Measurements from ENCODE around the gene ANKRD7.

- TF ChIP-seq YY1 (IDR thresholded peaks at IDR 0.05) (peak; percentile 54), CTCF (IDR thresholded peaks at IDR 0.05; ENCODE audit: low read depth, low read length, missing input control) (no peak), GABPA (IDR thresholded peaks at IDR 0.05 in 1 of 2, conservative IDR thresholded peaks at IDR 0.05 in 1 of 2) (peak; percentile 39 to 90), SP1 (IDR thresholded peaks at IDR 0.05) (peak; percentile 15), ATF3 (IDR thresholded peaks at IDR 0.05) (no peak), TAF1 (conservative IDR thresholded peaks at IDR 0.05) (peak; percentile 95), REST (IDR thresholded peaks at IDR 0.05) (peak; percentile 94), RAD21 (IDR thresholded peaks at IDR 0.05) (no peak), FOXA1 (IDR thresholded peaks at IDR 0.05) (no peak), MAX (IDR thresholded peaks at IDR 0.05) (peak; percentile 54), JUND (IDR thresholded peaks at IDR 0.05) (no peak), ZBTB33 (IDR thresholded peaks at IDR 0.05) (peak; percentile 99), RXRA (IDR thresholded peaks at IDR 0.05) (no peak)
Measured at GRCh38 chr7:118183786-118184564, 40.5 kb upstream of the ANKRD7 start, which contains the start of gene LSM8.

All from liver (tissue), 3 donors.